Colon (tissue), 2 donors: ENCODE data around the gene ANTXR1.

ENCODE experiments used
- FAIRE-seq: peaks from 2 replicates; lab custom pipeline; 2012; peaks lifted over from hg19 to GRCh38; lab: Jason Lieb, UNC
- donor health status: control.
- donor health status: control.

The ANTXR1 gene

GRCh38 chr2:69007169-69007568, 5.8 kb upstream of the ANTXR1 start:
- no peak for FAIRE-seq

- no peak for FAIRE-seq
Observed at GRCh38 chr2:69007603-69008002, 5.4 kb upstream of the ANTXR1 start.

- FAIRE-seq: no peak
Observed at GRCh38 chr2:69010437-69011194, 2.4 kb upstream of the ANTXR1 start.

GRCh38 chr2:69011611-69012157, 1.3 kb upstream of the ANTXR1 start:
- FAIRE-seq: no peak

- FAIRE-seq: no peak
Observed at GRCh38 chr2:69012310-69013141, 453 bp upstream of the ANTXR1 start.

GRCh38 chr2:69013840-69014821, 1.2 kb downstream of the ANTXR1 start:
- no peak for FAIRE-seq

- FAIRE-seq: no peak
Observed at GRCh38 chr2:69017080-69017479, 4.1 kb downstream of the ANTXR1 start.

GRCh38 chr2:69017835-69018234, 4.9 kb downstream of the ANTXR1 start:
- FAIRE-seq: no peak

GRCh38 chr2:69018678-69019095, 5.7 kb downstream of the ANTXR1 start:
- no peak for FAIRE-seq

- no peak for FAIRE-seq
Observed at GRCh38 chr2:69020496-69021426, 7.8 kb downstream of the ANTXR1 start.

GRCh38 chr2:69021727-69022126, 8.7 kb downstream of the ANTXR1 start:
- no peak for FAIRE-seq

- FAIRE-seq: no peak
Observed at GRCh38 chr2:69022548-69022947, 9.6 kb downstream of the ANTXR1 start.

- FAIRE-seq: no peak
Observed at GRCh38 chr2:69023236-69023635, 10.3 kb downstream of the ANTXR1 start.

GRCh38 chr2:69026026-69026425, 13.0 kb downstream of the ANTXR1 start:
- FAIRE-seq: no peak

GRCh38 chr2:69026691-69027459, 13.9 kb downstream of the ANTXR1 start:
- FAIRE-seq: no peak

GRCh38 chr2:69030800-69031428, 17.9 kb downstream of the ANTXR1 start:
- no peak for FAIRE-seq

GRCh38 chr2:69031466-69031865, 18.5 kb downstream of the ANTXR1 start:
- no peak for FAIRE-seq

- no peak for FAIRE-seq
Observed at GRCh38 chr2:69032336-69032735, 19.4 kb downstream of the ANTXR1 start.

- FAIRE-seq: no peak
Observed at GRCh38 chr2:69033461-69034095, 20.6 kb downstream of the ANTXR1 start.
